HFFc6 (cell line): ENCODE data around the gene FAM20C. TPM values are rescaled to one million over a fixed set of nuclear protein-coding genes. Genes with fewer than 3 reads are reported as not detected.
A peak's percentile ranks its signal among the peaks of the same experiment; 100 is the strongest.

ENCODE experiments used
- DNase-seq: peaks from one replicate; pipeline ENCODE4 v3.0.0-alpha.2; 2018
- H3K27ac Mint-ChIP-seq: 2 replicates; pipeline ENCODE4 v1.8.0; 2020; ENCODE audit warnings: mild to moderate bottlenecking, mixed read lengths
- H3K27me3 Mint-ChIP-seq: 2 replicates; pipeline ENCODE4 v1.8.0; 2021; ENCODE audit warnings: mild to moderate bottlenecking, moderate library complexity, mixed read lengths; ENCODE audit not compliant: insufficient read depth
- H3K36me3 Mint-ChIP-seq: 2 replicates; pipeline ENCODE4 v1.8.0; 2021; ENCODE audit warnings: low read depth, mixed read lengths
- H3K4me1 Mint-ChIP-seq: 2 replicates; pipeline ENCODE4 v1.8.0; 2020; ENCODE audit warnings: low read depth, mixed read lengths
- H3K4me3 Mint-ChIP-seq: 2 replicates; pipeline ENCODE4 v1.8.0; 2020; ENCODE audit warnings: mild to moderate bottlenecking, moderate library complexity, mixed read lengths
- H3K9me3 Mint-ChIP-seq: 2 replicates; pipeline ENCODE4 v1.8.0; 2020; ENCODE audit warnings: mild to moderate bottlenecking, mixed read lengths
- CTCF ChIP-seq: fragments of 200-600 bp; sonication (generic); IDR thresholded peaks from 2 replicates; pipeline ENCODE4 v1.5.0; 2021; ENCODE audit warnings: antibody characterized with exemption, mild to moderate bottlenecking
- total RNA-seq, 6 experiments: library from RNA; stranded (reverse); fragmentation: NEBNext Ultra II Directional; extraction: Animal tissue kit (Norgen Biotek cat#: 25700); gene quantifications; 2 replicates in 1 of 6; 3 replicates in 5 of 6; pipeline ENCODE4 v1.2.3, GENCODE V29; 2021

Gene FAM20C
- total RNA-seq, 6 experiments from 2014 or later, result 22.2 to 31.1 (median 23.2) TPM

- no peak for TF ChIP-seq CTCF
- Mint-ChIP-seq H3K27ac (no peak overlapping the region), H3K4me1 (peaks cover 11% of the 10 kb centered on the region), H3K9me3 (no peaks in the 10 kb centered on the region), H3K27me3 (no peaks in the 10 kb centered on the region; the same call in 1 of the 2 replicates), H3K4me3 (no peak overlapping the region), H3K36me3 (peaks cover 12% of the 10 kb centered on the region; the same call in 1 of the 2 replicates)
- no peak for DNase-seq
Measured at GRCh38 chr7:212754-213153, 20.4 kb downstream of the FAM20C start.

DNA sequence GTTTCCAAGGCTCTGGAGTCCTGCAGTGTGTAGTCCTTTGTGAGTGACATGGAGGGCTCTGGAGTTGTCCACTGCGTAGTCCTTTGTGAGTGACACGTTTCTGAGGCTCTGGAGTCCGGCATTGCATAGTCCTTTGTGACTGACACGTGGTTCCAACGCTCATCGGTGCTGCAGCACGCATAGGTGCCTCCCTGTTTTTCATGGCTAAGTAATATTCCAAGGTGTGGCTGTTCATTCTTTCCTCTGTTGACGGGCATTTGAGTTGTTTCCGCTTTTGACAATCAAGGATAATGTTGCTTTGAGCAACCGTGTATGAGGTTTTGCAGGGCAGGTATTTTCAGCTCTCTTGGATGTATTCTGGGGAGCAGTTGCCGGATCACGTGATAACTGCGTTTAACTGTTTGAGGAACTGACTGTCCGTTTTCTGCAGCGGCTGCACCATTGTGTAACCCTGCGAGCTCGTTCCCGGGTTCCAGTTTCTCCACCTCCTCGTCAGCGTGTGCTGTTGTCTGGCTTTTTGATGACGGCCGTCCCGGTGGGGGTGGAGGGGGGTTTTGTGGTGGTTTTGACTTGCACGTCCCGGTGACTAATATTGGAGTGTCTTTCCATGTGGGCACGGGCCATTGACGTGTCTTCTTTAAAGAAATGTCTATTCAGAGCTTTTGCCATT lies 21.1 kb downstream of the FAM20C start:
- Mint-ChIP-seq H3K4me3 (no peak overlapping the region), H3K9me3 (no peaks in the 10 kb centered on the region), H3K27ac (no peak overlapping the region), H3K4me1 (peaks cover 11% of the 10 kb centered on the region), H3K36me3 (peaks cover 12% of the 10 kb centered on the region; the same call in 1 of the 2 replicates), H3K27me3 (no peaks in the 10 kb centered on the region)
- DNase-seq, result no peak
- TF ChIP-seq CTCF, result no peak

DNA sequence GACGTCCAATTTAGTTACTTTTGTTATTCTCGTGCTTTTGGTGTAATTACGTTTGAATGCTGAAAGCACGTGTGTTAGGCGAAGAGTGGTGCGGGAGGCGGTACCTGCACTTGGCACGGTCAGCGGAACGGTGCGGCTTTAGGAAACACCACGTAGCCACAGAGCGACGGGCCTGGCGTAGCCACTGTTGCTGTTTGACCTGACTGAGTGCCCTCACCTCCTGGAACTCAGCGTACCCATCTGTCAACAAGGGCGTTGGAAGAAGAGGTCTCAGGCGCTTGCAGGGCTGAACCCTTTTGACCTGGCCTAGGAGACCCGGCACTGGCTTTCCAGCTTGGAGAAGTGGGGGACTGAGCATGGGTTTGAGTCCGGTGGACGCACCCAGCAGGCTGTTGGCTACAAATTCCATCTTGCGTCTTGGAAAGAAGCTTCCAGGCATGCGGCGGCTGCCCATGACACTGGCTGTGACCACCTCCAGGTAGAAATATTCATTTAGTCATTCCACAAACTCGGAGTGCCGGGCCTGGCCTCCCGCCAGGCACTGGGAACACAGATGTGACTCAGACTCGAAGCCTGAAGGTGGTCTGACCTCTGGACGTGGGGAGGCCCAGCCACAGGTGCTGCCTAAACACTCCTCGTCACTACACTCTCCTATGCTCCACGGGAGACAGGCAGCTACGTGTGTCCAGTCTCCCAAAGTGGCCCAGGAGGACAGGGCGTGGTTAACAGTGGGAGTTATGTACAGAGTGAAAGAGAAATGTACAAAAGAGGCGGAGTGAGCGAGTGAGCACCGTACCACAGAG lies 22.2 kb downstream of the FAM20C start:
- H3K4me3 Mint-ChIP-seq, result no peak overlapping the region; the same call in 1 of the 2 replicates
- no peaks in the 10 kb centered on the region for H3K9me3 Mint-ChIP-seq
- H3K36me3 Mint-ChIP-seq, result peaks cover 12% of the 10 kb centered on the region; the same call in 1 of the 2 replicates
- no peak overlapping the region for H3K27ac Mint-ChIP-seq
- peak; percentile 40 for DNase-seq
- no peak for TF ChIP-seq CTCF
- peaks cover 11% of the 10 kb centered on the region for H3K4me1 Mint-ChIP-seq
- H3K27me3 Mint-ChIP-seq, result no peaks in the 10 kb centered on the region

- Mint-ChIP-seq H3K36me3 (peaks cover 12% of the 10 kb centered on the region; the same call in 1 of the 2 replicates), H3K27ac (no peak overlapping the region), H3K27me3 (no peaks in the 10 kb centered on the region), H3K9me3 (no peaks in the 10 kb centered on the region), H3K4me3 (no peak overlapping the region), H3K4me1 (peaks cover 16% of the 10 kb centered on the region)
- no peak for DNase-seq
- TF ChIP-seq CTCF, result no peak
Measured at GRCh38 chr7:216360-217300, 24.3 kb downstream of the FAM20C start.

DNA sequence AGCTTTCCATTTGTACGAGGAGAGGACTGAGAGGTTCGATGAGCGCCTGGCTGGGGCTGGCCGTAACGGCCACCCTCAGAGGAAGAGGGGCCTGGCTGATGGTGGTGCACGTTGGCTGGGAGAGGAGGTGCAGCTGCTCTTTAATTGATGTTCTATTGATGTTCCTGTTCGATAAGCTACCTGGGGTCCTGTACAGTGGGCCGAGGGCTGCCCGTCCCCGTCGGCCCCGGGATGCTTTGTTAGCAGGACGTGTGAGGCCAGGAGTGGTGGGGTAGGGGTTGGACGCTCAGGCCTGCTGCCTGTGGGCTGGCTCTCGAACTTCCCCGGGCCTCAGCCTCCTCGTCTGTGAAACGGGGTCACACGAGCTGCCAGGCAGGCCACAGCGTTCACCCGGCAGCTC lies 25.4 kb downstream of the FAM20C start:
- H3K4me3 Mint-ChIP-seq, result no peak overlapping the region
- no peak for DNase-seq
- no peaks in the 10 kb centered on the region for H3K9me3 Mint-ChIP-seq
- H3K27me3 Mint-ChIP-seq, result no peaks in the 10 kb centered on the region
- TF ChIP-seq CTCF, result no peak
- peaks cover 16% of the 10 kb centered on the region for H3K4me1 Mint-ChIP-seq
- H3K36me3 Mint-ChIP-seq, result peaks cover 10% of the 10 kb centered on the region; the same call in 1 of the 2 replicates
- H3K27ac Mint-ChIP-seq, result no peak overlapping the region
